ENCODE results near the gene ANTKMT.
"Not testable (repeated sequence)": the region's sequence is repeated elsewhere in the genome, so short reads cannot be mapped to it uniquely, and the experiment has no call there.

Gene ANTKMT

DNA sequence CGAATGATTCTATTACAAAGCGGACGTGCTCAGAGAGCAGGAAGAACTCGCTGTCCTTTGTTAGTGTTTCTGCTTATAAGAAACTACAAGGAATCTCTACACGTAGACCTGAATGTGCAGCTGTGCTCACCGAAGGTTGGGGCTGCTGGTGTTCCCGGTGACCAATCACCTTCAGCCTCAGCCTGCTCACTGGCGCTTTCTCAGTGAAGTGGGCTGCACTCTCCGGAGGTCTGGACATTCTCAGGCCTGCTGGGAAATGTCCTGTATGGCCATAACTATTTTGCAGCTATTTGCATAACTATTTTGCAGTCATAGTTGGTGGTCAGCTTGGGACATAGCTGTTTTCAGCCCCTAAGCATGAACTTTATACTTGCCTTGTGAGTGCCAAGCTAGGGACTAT, 29.5 kb downstream of the ANTKMT start:
- peak; percentile 49 for ATAC-seq
- TF ChIP-seq BACH2 (CRISPR knock-in tag; IDR thresholded peaks at IDR 0.05; ENCODE audit: borderline replicate concordance) (no peak), ESRRG (CRISPR knock-in tag; IDR thresholded peaks at IDR 0.05) (no peak), CSRNP3 (CRISPR knock-in tag; IDR thresholded peaks at IDR 0.05) (no peak), ZNF70 (CRISPR knock-in tag; IDR thresholded peaks at IDR 0.05) (no peak), ZNF8 (CRISPR knock-in tag; IDR thresholded peaks at IDR 0.05) (no peak), TCF4 (CRISPR knock-in tag; IDR thresholded peaks at IDR 0.05; ENCODE audit: borderline replicate concordance) (no peak), ZFP30 (CRISPR knock-in tag; IDR thresholded peaks at IDR 0.05) (no peak), PPARA (CRISPR knock-in tag; IDR thresholded peaks at IDR 0.05; ENCODE audit: borderline replicate concordance) (no peak)

DNA sequence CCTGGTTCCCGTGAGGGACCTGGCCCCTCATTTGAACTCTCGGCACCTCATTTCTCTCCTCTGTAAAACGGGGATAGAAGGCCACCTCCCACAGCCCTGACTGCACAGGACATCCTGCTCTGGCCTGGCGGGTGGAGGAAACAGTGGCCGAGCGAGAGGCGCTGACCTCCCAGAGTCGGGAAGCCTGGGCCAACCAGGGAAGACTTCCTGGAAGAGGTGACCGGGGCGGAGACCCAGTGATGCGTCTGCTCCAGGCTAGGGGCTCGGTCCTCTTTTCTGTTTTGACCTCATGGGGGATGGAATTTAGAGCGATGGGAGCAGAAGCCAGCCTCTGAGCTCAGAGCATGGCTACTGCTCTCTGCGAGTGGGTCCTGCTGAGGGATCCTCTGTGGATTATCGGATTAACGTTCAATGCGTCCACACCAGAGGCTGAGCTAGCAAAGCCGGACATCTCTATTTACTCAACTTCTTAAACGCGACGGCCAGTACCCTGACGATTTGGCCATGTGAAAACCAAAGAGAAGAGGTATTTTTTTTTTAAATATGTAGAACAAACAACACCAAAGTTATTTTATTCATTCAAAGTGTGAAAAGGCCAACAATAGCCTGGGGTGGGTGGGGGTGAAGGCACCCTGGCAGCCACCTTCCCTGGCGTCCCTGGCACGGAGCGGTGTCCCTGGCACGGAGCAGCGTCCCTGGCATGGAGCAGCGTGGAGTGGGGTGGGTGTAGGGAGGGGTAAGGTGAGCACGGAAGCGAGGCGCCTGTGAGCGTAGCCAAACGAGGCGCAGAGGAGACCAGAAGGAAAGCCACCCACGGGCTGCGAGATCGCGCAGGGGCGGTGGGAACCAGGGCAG, 30.4 kb downstream of the ANTKMT start:
- TF ChIP-seq TOX (CRISPR knock-in tag; IDR thresholded peaks at IDR 0.05; ENCODE audit: borderline replicate concordance) (no peak), ZFP30 (CRISPR knock-in tag; IDR thresholded peaks at IDR 0.05) (no peak), ESRRG (CRISPR knock-in tag; IDR thresholded peaks at IDR 0.05) (no peak), ARNTL (CRISPR knock-in tag; IDR thresholded peaks at IDR 0.05; ENCODE audit: borderline replicate concordance, low read depth) (no peak), BACH2 (CRISPR knock-in tag; IDR thresholded peaks at IDR 0.05; ENCODE audit: borderline replicate concordance) (no peak), SNAI2 (CRISPR knock-in tag; IDR thresholded peaks at IDR 0.05) (no peak), RARB (CRISPR knock-in tag; IDR thresholded peaks at IDR 0.05) (no peak), OSR1 (CRISPR knock-in tag; IDR thresholded peaks at IDR 0.05) (no peak), ZNF70 (CRISPR knock-in tag; IDR thresholded peaks at IDR 0.05) (no peak), ZC3H10 (CRISPR knock-in tag; IDR thresholded peaks at IDR 0.05) (no peak), CREB5 (CRISPR knock-in tag; IDR thresholded peaks at IDR 0.05; ENCODE audit: low read depth) (no peak), CSRNP3 (CRISPR knock-in tag; IDR thresholded peaks at IDR 0.05) (no peak), ISL1 (CRISPR knock-in tag; IDR thresholded peaks at IDR 0.05) (no peak)
- TF ChIP-seq, protein P1, sequence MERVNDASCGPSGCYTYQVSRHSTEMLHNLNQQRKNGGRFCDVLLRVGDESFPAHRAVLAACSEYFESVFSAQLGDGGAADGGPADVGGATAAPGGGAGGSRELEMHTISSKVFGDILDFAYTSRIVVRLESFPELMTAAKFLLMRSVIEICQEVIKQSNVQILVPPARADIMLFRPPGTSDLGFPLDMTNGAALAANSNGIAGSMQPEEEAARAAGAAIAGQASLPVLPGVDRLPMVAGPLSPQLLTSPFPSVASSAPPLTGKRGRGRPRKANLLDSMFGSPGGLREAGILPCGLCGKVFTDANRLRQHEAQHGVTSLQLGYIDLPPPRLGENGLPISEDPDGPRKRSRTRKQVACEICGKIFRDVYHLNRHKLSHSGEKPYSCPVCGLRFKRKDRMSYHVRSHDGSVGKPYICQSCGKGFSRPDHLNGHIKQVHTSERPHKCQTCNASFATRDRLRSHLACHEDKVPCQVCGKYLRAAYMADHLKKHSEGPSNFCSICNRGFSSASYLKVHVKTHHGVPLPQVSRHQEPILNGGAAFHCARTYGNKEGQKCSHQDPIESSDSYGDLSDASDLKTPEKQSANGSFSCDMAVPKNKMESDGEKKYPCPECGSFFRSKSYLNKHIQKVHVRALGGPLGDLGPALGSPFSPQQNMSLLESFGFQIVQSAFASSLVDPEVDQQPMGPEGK (CRISPR knock-in tag; IDR thresholded peaks at IDR 0.05; ENCODE audit: borderline replicate concordance): no peak
- ATAC-seq: no peak

DNA sequence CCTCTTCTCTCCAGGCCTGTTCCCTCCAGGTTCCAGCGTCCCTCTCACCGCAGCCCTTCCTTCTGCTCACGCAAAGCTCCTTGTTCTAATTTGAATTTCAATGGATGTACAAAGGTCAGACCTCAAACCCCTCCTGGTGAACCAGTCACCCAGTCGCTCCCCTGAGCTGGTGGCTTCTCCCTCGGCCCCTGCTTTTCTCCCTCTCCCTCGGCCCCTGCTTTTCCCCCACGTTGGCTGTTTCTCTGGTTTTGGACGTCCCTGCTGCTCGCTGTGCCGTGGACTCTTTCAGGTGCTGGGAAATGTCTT, 31.0 kb downstream of the ANTKMT start:
- ATAC-seq: no peak
- no peak for TF ChIP-seq ZFP3 (CRISPR knock-in tag; IDR thresholded peaks at IDR 0.05)
- TF ChIP-seq BACH2 (CRISPR knock-in tag; IDR thresholded peaks at IDR 0.05; ENCODE audit: borderline replicate concordance): no peak
- no peak for TF ChIP-seq SNAI2 (CRISPR knock-in tag; IDR thresholded peaks at IDR 0.05)
- TF ChIP-seq OSR1 (CRISPR knock-in tag; IDR thresholded peaks at IDR 0.05): no peak

GRCh38 chr16:754121-754607, 33.2 kb downstream of the ANTKMT start:
- ATAC-seq: not testable (repeated sequence)

DNA sequence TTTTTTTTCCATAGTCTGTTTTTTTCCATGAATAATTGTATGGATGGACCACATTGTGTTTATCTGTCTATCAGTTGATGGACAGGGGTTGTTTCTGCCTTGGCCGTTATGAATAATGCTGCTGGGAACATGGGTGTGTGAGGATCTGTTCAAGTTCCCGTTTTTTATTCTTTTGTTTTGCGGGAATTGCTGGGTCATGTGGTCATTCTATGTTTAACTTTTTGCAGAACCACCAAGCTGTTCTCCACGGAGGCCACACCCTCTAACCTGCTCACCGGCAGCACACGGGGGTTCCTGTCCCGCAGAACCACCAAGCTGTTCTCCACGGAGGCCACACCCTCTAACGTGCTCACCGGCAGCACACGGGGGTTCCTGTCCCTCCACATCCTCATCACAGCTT, 33.7 kb downstream of the ANTKMT start:
- no peak for ATAC-seq
- TF ChIP-seq CSDC2 (CRISPR knock-in tag; IDR thresholded peaks at IDR 0.05) (no peak), RARB (CRISPR knock-in tag; IDR thresholded peaks at IDR 0.05) (no peak), PPARA (CRISPR knock-in tag; IDR thresholded peaks at IDR 0.05; ENCODE audit: borderline replicate concordance) (no peak), ZC3H10 (CRISPR knock-in tag; IDR thresholded peaks at IDR 0.05) (no peak)
- TF ChIP-seq, protein P1 (CRISPR knock-in tag; IDR thresholded peaks at IDR 0.05; ENCODE audit: borderline replicate concordance): no peak
